Endothelial cell of umbilical vein (primary cell): ENCODE measurements around the gene HECTD4. TPM values are rescaled to one million over a fixed set of nuclear protein-coding genes. Genes with fewer than 3 reads are reported as not detected.

Source experiments
- BruUV-seq: library from RNA; stranded (reverse); fragments of 400-500 nt; replicated peaks from 2 replicates; lab custom pipeline; 2021; lab: Mats Ljungman, UMichigan
- CTCF ChIA-PET: fragments of 300-600, 350-600 bp; sonication (Branson Sonifier 250); formaldehyde crosslinking; loops from one replicate; lab custom pipeline; 2021; ENCODE audit warnings: antibody characterized with exemption, inconsistent platforms; lab: Charles Lee
- POLR2A ChIA-PET: fragments of 300-600, 350-600 bp; sonication (Branson Sonifier 250); formaldehyde crosslinking; loops from one replicate; lab custom pipeline; 2021; ENCODE audit warnings: antibody characterized with exemption, inconsistent platforms; lab: Charles Lee
- DNase-seq: peaks from one replicate; pipeline ENCODE4 v3.0.0-alpha.2; 2011; ENCODE audit warnings: low read depth, low spot score
- FAIRE-seq: peaks from 2 replicates; lab custom pipeline; 2011; peaks lifted over from hg19 to GRCh38; lab: Jason Lieb, UNC
- H2AFZ ChIP-seq: 2 replicates; pipeline ENCODE4 v1.6.0; 2012; ENCODE audit warnings: low read depth, low read length, control low read depth, inconsistent platforms
- H3K27ac ChIP-seq: 2 replicates; pipeline ENCODE4 v1.5.1; 2011; ENCODE audit warnings: low read depth, mild to moderate bottlenecking, control low read depth, low read length, moderate library complexity; ENCODE audit not compliant: insufficient read depth
- H3K27me3 ChIP-seq, 2 experiments: 2 replicates each; pipeline versions ENCODE4 v1.6.0 to v1.6.1; 2011; ENCODE audit warnings: low read length in 2 of 2, mixed read lengths in 1 of 2; ENCODE audit not compliant: control insufficient read depth in 2 of 2, insufficient read depth in 2 of 2
- H3K36me3 ChIP-seq, 2 experiments: 2 replicates in 1 of 2; 3 replicates in 1 of 2; pipeline ENCODE4 v1.5.1; 2011; ENCODE audit warnings: low read length in 2 of 2, mild to moderate bottlenecking in 1 of 2, moderate library complexity in 1 of 2; ENCODE audit not compliant: control insufficient read depth in 2 of 2, insufficient read depth in 2 of 2; ENCODE audit errors: extremely low read depth in 1 of 2
- H3K4me1 ChIP-seq: 3 replicates; pipeline ENCODE4 v1.5.1; 2011; ENCODE audit warnings: mild to moderate bottlenecking, low read length; ENCODE audit not compliant: control insufficient read depth, insufficient read depth; ENCODE audit errors: extremely low read depth
- H3K4me2 ChIP-seq: 2 replicates; pipeline ENCODE4 v1.6.1; 2011; ENCODE audit warnings: low read length, control low read depth, mixed read lengths; ENCODE audit not compliant: insufficient read depth
- H3K4me3 ChIP-seq, 3 experiments: fragments of 200-600 bp in 1 of 3; sonication (generic), shearing (Covaris generic) in 1 of 3; replicated peaks in 1 of 3; 2 replicates each; pipeline ENCODE4 v1.5.1; 2011 to 2016; ENCODE audit warnings: control low read depth in 3 of 3, low read length in 3 of 3, mild to moderate bottlenecking in 2 of 3, inconsistent platforms in 1 of 3, low read depth in 1 of 3, moderate library complexity in 1 of 3; ENCODE audit not compliant: insufficient read depth in 1 of 3
- H3K79me2 ChIP-seq: 2 replicates; pipeline ENCODE4 v1.6.0; 2012; ENCODE audit warnings: low read length, inconsistent platforms; ENCODE audit not compliant: control insufficient read depth, insufficient read depth
- H3K9ac ChIP-seq: replicated peaks from 2 replicates; pipeline ENCODE3; 2011; ENCODE audit warnings: low read length, control low read depth; ENCODE audit not compliant: insufficient read depth; ENCODE audit errors: extremely low read depth
- H3K9me1 ChIP-seq: replicated peaks from 3 replicates; pipeline ENCODE4 v1.6.0; 2011; ENCODE audit warnings: mild to moderate bottlenecking, low read length; ENCODE audit not compliant: control insufficient read depth, insufficient read depth; ENCODE audit errors: extremely low read depth
- H3K9me3 ChIP-seq: replicated peaks from 2 replicates; pipeline ENCODE4 v1.5.1; 2012; ENCODE audit warnings: low read length, inconsistent platforms; ENCODE audit not compliant: control insufficient read depth, insufficient read depth
- H4K20me1 ChIP-seq: replicated peaks from 2 replicates; pipeline ENCODE3; 2011; ENCODE audit warnings: mild to moderate bottlenecking, low read length; ENCODE audit not compliant: control insufficient read depth, insufficient read depth; ENCODE audit errors: extremely low read depth
- CTCF ChIP-seq, 2 donors: IDR thresholded peaks; 1 replicate in 1 of 2; 2 replicates in 1 of 2; pipeline ENCODE4 v1.5.1; 2011; ENCODE audit warnings: low read length in 2 of 2, mild to moderate bottlenecking in 2 of 2, moderate library complexity in 2 of 2, control low read depth in 1 of 2, inconsistent platforms in 1 of 2, low read depth in 1 of 2; ENCODE audit not compliant: insufficient read depth in 1 of 2; ENCODE audit errors: extremely low read depth in 1 of 2
- EZH2 ChIP-seq: IDR thresholded peaks from 2 replicates; pipeline ENCODE4 v1.6.1; 2012; ENCODE audit warnings: borderline replicate concordance, low read depth, mild to moderate bottlenecking, moderate library complexity, low read length, inconsistent platforms; ENCODE audit not compliant: severe bottlenecking
- FOS ChIP-seq: IDR thresholded peaks from 2 replicates; pipeline ENCODE4 v1.6.1; 2011; ENCODE audit warnings: mild to moderate bottlenecking, low read length, moderate library complexity, borderline replicate concordance; ENCODE audit not compliant: insufficient read depth
- GATA2 ChIP-seq: IDR thresholded peaks from 2 replicates; pipeline ENCODE4 v1.7.0; 2011; ENCODE audit warnings: low read depth, mild to moderate bottlenecking, moderate library complexity, mixed read lengths, low read length; ENCODE audit not compliant: insufficient read length, insufficient read depth
- JUN ChIP-seq: IDR thresholded peaks from 2 replicates; pipeline ENCODE4 v1.6.1; 2011; ENCODE audit warnings: borderline replicate concordance, low read depth; ENCODE audit not compliant: insufficient read length, insufficient read depth
- MAX ChIP-seq: IDR thresholded peaks from 2 replicates; pipeline ENCODE4 v1.6.1; 2011; ENCODE audit not compliant: insufficient read depth, insufficient read length
- MYC ChIP-seq: IDR thresholded peaks from one replicate; pipeline ENCODE4 v1.6.1; 2011; ENCODE audit warnings: mild to moderate bottlenecking, low read depth, low read length
- POLR2A ChIP-seq: IDR thresholded peaks from 2 replicates; pipeline ENCODE4 v1.6.1; 2012; ENCODE audit warnings: low read depth, mild to moderate bottlenecking, control low read depth, low read length
- POLR2AphosphoS5 ChIP-seq: IDR thresholded peaks from 2 replicates; pipeline ENCODE4 v1.6.1; 2012; ENCODE audit warnings: low read depth, mild to moderate bottlenecking, control low read depth, low read length, moderate library complexity; ENCODE audit not compliant: insufficient read depth
- dilution Hi-C: fragments of 300-500 bp; cut with MboI; formaldehyde crosslinking; loops from one replicate; pipeline ENCODE4 v1.15.0; 2019; ENCODE audit warnings: low sequenced_read_pairs; ENCODE audit not compliant: extremely low pct_ligation_motif_present
- intact Hi-C: fragments of 100-400 bp; cut with micrococcal nuclease; formaldehyde crosslinking; loops from one replicate; pipeline ENCODE4 v1.10.0; 2022
- polyA plus RNA-seq, 4 experiments: library from polyadenylated mRNA; depleted of rRNA in 3 of 4; stranded (reverse) in 3 of 4; unstranded in 1 of 4; fragments of >200 nt; gene quantifications; 2 replicates each; pipeline versions ENCODE4 v1.2.1 to v1.2.3, GENCODE V29; 2011 to 2012; ENCODE audit warnings: missing spikeins in 1 of 4
- total RNA-seq: library from RNA; stranded (reverse); gene quantifications from 2 replicates; pipeline ENCODE4 v1.2.3, GENCODE V29; 2021

HECTD4 gene
- total and polyA plus RNA-seq, 2 donors (not counting 3 experiments of a cell fraction or from before 2014, with no cell fraction given), result 9.7 to 47.7 TPM

GRCh38 chr12:112230136-112230535 lies 152.1 kb downstream of the HECTD4 start:
- H3K9ac ChIP-seq, result no peak overlapping the region
- dilution Hi-C loops, result no loop called here
- no peaks in the 10 kb centered on the region for H3K4me1 ChIP-seq
- intact Hi-C loops, result no loop called here
- H3K4me2 ChIP-seq, result no peak overlapping the region
- BruUV-seq, result no TSS peak
- CTCF ChIA-PET, result interaction anchor here (1.4 kb wide), 1 partner anchor 32 kb away, joined by 3 read pairs; no protein-coding TSS in a partner anchor
- POLR2A ChIA-PET, result no interaction called here
- DNase-seq (no peak), FAIRE-seq (no peak)
- H3K4me3 ChIP-seq, result no peak overlapping the region
- no peaks in the 10 kb centered on the region for H3K9me3 ChIP-seq
- TF ChIP-seq EZH2, result no peak
- TF ChIP-seq MYC, result no peak
- TF ChIP-seq JUN, result no peak
- no peak for TF ChIP-seq POLR2A
- TF ChIP-seq FOS, result no peak
- TF ChIP-seq MAX, result no peak
- TF ChIP-seq CTCF (IDR thresholded peaks at IDR 0.05; ENCODE audit: extremely low read depth in 1 of 2, insufficient read depth in 1 of 2, low read depth in 1 of 2, low read length in 2 of 2), result no peak
- no peak for TF ChIP-seq GATA2
- TF ChIP-seq POLR2AphosphoS5, result no peak
- H3K9me1 ChIP-seq, result no peaks in the 10 kb centered on the region
- H3K27ac ChIP-seq, result no peak overlapping the region
- H3K79me2 ChIP-seq, result no peaks in the 10 kb centered on the region
- H3K36me3 ChIP-seq, result peaks cover 8 to 25% of the 10 kb centered on the region in 2 experiments
- no peaks in the 10 kb centered on the region for H3K27me3 ChIP-seq
- no peak overlapping the region for H2AFZ ChIP-seq
- H4K20me1 ChIP-seq, result no peaks in the 10 kb centered on the region
